Sigmoid colon (tissue), 3 donors: Measurements from ENCODE around the gene UBE2Q1.

Source experiments
- CTCF ChIP-seq, 4 experiments: fragments of 450-650 bp in 3 of 4; fragments of 200-600 bp in 1 of 4; IDR thresholded peaks; one replicate each; pipeline ENCODE4 v1.5.1; 2016 to 2019; ENCODE audit warnings: antibody characterized with exemption in 4 of 4, mild to moderate bottlenecking in 3 of 4, moderate library complexity in 2 of 4
- POLR2A ChIP-seq, 2 donors: fragments of 450-650 bp; IDR thresholded peaks; one replicate each; pipeline ENCODE4 v1.6.1; 2016; ENCODE audit warnings: antibody characterized with exemption in 2 of 2, mild to moderate bottlenecking in 2 of 2, moderate library complexity in 2 of 2

GRCh38 chr1:154573168-154573510 lies 14.7 kb upstream of the UBE2Q1 start:
- no peak for TF ChIP-seq POLR2A (IDR thresholded peaks at IDR 0.05)
- no peak for TF ChIP-seq CTCF (IDR thresholded peaks at IDR 0.05)
